Testis (tissue), 3 donors: ENCODE data around the gene PPP1R15A. TPM values are rescaled to one million over a fixed set of nuclear protein-coding genes. Genes with fewer than 3 reads are reported as not detected.
A peak's percentile ranks its signal among the peaks of the same experiment; 100 is the strongest.
"Not testable (repeated sequence)": the region's sequence is repeated elsewhere in the genome, so short reads cannot be mapped to it uniquely, and the experiment has no call there.

Source experiments
- DNase-seq: peaks from one replicate; pipeline ENCODE4 v3.0.0-alpha.2; 2019
- H3K27ac ChIP-seq, 2 donors: fragments of 200-600 bp; sonication (generic); one replicate each; pipeline ENCODE4 v1.5.1; 2019
- H3K27me3 ChIP-seq: fragments of 200-600 bp; sonication (generic); one replicate; pipeline ENCODE4 v1.5.1; 2019
- H3K36me3 ChIP-seq: fragments of 200-600 bp; sonication (generic); one replicate; pipeline ENCODE4 v1.5.1; 2017; ENCODE audit warnings: low read depth; ENCODE audit errors: missing control alignments
- H3K4me1 ChIP-seq: fragments of 200-600 bp; sonication (generic); one replicate; pipeline ENCODE4 v1.5.1; 2019
- H3K4me3 ChIP-seq, 2 donors: fragments of 200-600 bp; sonication (generic); one replicate each; pipeline ENCODE4 v1.5.1; 2017 to 2019
- H3K9me3 ChIP-seq: fragments of 200-600 bp; sonication (generic); one replicate; pipeline ENCODE4 v1.5.1; 2017
- POLR2A ChIP-seq: fragments of 450-650 bp; IDR thresholded peaks from one replicate; pipeline ENCODE4 v1.6.1; 2017; ENCODE audit warnings: antibody characterized with exemption, mild to moderate bottlenecking, moderate library complexity
- WGBS, 2 donors: methylation state at CpG; one replicate each; pipeline ENCODE4 v1.1.5; 2018; 5-methylcytosine and 5-hydroxymethylcytosine counted together
- intact Hi-C: fragments of 100-400 bp; cut with DNase I; formaldehyde crosslinking; loops from one replicate; pipeline ENCODE4 v1.15.1; 2023; ENCODE audit warnings: low total_unique reads
- polyA plus RNA-seq: library from polyadenylated mRNA; stranded (reverse); fragments of 350-450 nt; fragmentation: Illumina TruSeq; extraction: RNeasy Lipid Tissue Mini Kit (QIAGEN cat#74804); gene quantifications from one replicate; pipeline ENCODE4 v1.2.3, GENCODE V29; 2014; ENCODE audit warnings: low read depth, low replicate concordance; ENCODE audit not compliant: insufficient read depth
- total RNA-seq, 2 donors: library from RNA; depleted of rRNA; stranded (reverse); fragments of >200 nt; gene quantifications; one replicate each; pipeline ENCODE4 v1.2.3, GENCODE V29; 2016
- TF ChIP-seq, protein P1 (sequence below), 3 experiments: fragments of 450-650 bp in 2 of 3; fragments of 200-600 bp in 1 of 3; sonication (generic) in 1 of 3; IDR thresholded peaks; one replicate each; pipeline ENCODE4 v1.5.1; 2016 to 2019; ENCODE audit warnings: antibody characterized with exemption in 3 of 3, mild to moderate bottlenecking in 2 of 3, moderate library complexity in 1 of 3

PPP1R15A gene
- total and polyA plus RNA-seq, 3 donors from 2014 or later: 37.2 to 48.3 (median 40.9) TPM

- DNase-seq: no peak
- no peak for TF ChIP-seq POLR2A
- TF ChIP-seq, protein P1, sequence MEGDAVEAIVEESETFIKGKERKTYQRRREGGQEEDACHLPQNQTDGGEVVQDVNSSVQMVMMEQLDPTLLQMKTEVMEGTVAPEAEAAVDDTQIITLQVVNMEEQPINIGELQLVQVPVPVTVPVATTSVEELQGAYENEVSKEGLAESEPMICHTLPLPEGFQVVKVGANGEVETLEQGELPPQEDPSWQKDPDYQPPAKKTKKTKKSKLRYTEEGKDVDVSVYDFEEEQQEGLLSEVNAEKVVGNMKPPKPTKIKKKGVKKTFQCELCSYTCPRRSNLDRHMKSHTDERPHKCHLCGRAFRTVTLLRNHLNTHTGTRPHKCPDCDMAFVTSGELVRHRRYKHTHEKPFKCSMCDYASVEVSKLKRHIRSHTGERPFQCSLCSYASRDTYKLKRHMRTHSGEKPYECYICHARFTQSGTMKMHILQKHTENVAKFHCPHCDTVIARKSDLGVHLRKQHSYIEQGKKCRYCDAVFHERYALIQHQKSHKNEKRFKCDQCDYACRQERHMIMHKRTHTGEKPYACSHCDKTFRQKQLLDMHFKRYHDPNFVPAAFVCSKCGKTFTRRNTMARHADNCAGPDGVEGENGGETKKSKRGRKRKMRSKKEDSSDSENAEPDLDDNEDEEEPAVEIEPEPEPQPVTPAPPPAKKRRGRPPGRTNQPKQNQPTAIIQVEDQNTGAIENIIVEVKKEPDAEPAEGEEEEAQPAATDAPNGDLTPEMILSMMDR (IDR thresholded peaks at IDR 0.05): no peak
- H3K27ac ChIP-seq: no peak overlapping the region
- H3K27me3 ChIP-seq: no peaks in the 10 kb centered on the region
- intact Hi-C loops: no loop called here
- no peak overlapping the region for H3K4me3 ChIP-seq
- H3K9me3 ChIP-seq: no peaks in the 10 kb centered on the region
- H3K36me3 ChIP-seq: no peaks in the 10 kb centered on the region
- 88 to 93% methylated on average over 5 to 9 of the region's 9 CpGs for WGBS, 2 donors
- H3K4me1 ChIP-seq: no peaks in the 10 kb centered on the region
Observed at GRCh38 chr19:48913114-48913889, 41.1 kb downstream of the PPP1R15A start.

GRCh38 chr19:48914181-48914580 lies 42.0 kb downstream of the PPP1R15A start:
- WGBS, 2 donors: 94 to 97% methylated on average over 8 of the region's 8 CpGs
- no peaks in the 10 kb centered on the region for H3K27me3 ChIP-seq
- no peaks in the 10 kb centered on the region for H3K36me3 ChIP-seq
- H3K27ac ChIP-seq: no peak overlapping the region
- TF ChIP-seq, protein P1 (IDR thresholded peaks at IDR 0.05): no peak
- TF ChIP-seq POLR2A: no peak
- no peak for DNase-seq
- H3K4me1 ChIP-seq: no peaks in the 10 kb centered on the region
- H3K9me3 ChIP-seq: no peaks in the 10 kb centered on the region
- no peak overlapping the region for H3K4me3 ChIP-seq
- intact Hi-C loops: no loop called here

- WGBS, 2 donors: 80 to 91% methylated on average over 8 of the region's 8 CpGs
- Histone ChIP-seq H3K27me3 (no peaks in the 10 kb centered on the region), H3K9me3 (no peaks in the 10 kb centered on the region), H3K27ac (no peak overlapping the region), H3K4me3 (no peak overlapping the region), H3K4me1 (no peaks in the 10 kb centered on the region), H3K36me3 (no peaks in the 10 kb centered on the region)
- DNase-seq: no peak
- intact Hi-C loops: no loop called here
- TF ChIP-seq POLR2A: no peak
- TF ChIP-seq, protein P1 (IDR thresholded peaks at IDR 0.05): no peak
Observed at GRCh38 chr19:48915757-48916156, 43.5 kb downstream of the PPP1R15A start.

DNA sequence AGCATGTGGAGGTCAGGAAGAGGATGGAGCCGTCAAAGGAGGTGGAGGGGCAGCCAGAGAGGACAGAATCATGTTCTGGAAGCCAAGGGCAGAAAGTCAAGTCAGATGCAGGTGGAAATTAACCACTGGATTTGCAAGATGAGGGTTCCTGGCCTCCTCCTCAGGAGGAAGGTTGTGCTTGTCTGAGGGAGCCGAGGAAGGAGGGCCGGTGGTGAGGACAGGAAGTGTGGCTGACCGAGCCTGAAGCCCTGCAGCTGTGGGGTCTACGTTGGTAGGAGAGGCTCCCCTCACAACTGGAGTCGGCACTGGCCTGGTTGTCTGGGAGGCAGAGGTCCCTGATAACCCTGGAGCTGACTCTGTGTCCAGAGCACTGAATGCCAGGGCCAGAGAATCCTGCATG lies 45.9 kb downstream of the PPP1R15A start:
- Histone ChIP-seq H3K4me3 (peak overlapping the region in 1 of 2 donors; percentile 4), H3K27ac (no peak overlapping the region), H3K27me3 (no peaks in the 10 kb centered on the region), H3K36me3 (no peaks in the 10 kb centered on the region), H3K4me1 (no peaks in the 10 kb centered on the region), H3K9me3 (no peaks in the 10 kb centered on the region)
- WGBS, 2 donors: 40 to 72% methylated on average over 4 to 6 of the region's 6 CpGs
- DNase-seq: no peak
- intact Hi-C loops: no loop called here
- TF ChIP-seq, protein P1 (IDR thresholded peaks at IDR 0.05): no peak
- TF ChIP-seq POLR2A: no peak

DNA sequence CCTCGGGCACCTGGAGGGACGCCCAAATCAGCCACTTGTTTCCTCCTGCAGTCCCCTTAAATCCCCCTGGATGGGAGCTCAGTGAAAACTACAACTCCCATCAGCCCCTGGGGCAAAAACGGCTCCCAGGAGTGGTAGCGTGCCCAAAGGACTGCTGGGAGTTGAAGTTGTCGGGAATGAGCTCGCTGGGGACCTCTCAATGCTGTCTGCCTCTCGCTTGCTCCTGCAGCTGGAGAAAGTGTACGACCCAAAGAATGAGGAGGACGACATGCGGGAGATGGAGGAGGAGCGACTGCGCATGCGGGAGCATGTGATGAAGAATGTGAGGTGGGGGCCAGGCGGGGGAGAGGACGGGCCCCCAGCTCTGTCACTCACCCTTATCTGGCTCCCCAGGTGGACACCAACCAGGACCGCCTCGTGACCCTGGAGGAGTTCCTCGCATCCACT lies 46.6 kb downstream of the PPP1R15A start:
- H3K27ac ChIP-seq: no peak overlapping the region
- peak; percentile 75 for DNase-seq
- H3K9me3 ChIP-seq: no peaks in the 10 kb centered on the region
- H3K4me3 ChIP-seq: peak overlapping the region; percentile 4 to 7
- H3K4me1 ChIP-seq: no peaks in the 10 kb centered on the region
- TF ChIP-seq POLR2A: no peak
- TF ChIP-seq, protein P1 (IDR thresholded peaks at IDR 0.05): no peak
- intact Hi-C loops: no loop called here
- no peaks in the 10 kb centered on the region for H3K27me3 ChIP-seq
- no peaks in the 10 kb centered on the region for H3K36me3 ChIP-seq
- WGBS, 2 donors: 64 to 78% methylated on average over 16 to 18 of the region's 18 CpGs

DNA sequence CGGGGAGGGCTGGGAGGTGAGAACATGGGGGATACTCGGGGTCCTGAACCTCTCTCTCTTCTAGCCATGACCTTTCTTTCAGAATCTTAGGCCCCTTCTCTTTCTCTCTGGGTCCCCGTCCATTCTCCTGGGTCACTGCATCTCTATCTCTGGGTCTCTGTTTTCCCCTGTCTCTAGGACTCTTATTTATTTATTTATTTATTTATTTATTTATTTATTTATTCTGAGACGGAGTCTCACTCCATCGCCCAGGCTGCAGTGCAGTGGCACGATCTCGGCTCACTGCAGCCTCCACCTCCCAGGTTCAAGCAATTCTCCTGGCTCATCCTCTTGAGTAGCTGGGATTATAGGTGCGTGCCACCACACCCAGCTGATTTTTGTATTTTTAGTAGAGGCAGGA lies 47.0 kb downstream of the PPP1R15A start:
- not testable (repeated sequence) for H3K36me3 ChIP-seq

More for the DNA sequence above, 47.0 kb downstream of the PPP1R15A start:
- H3K9me3 ChIP-seq, intact Hi-C loops, H3K27me3 ChIP-seq, H3K4me1 ChIP-seq, DNase-seq, H3K27ac ChIP-seq: not testable (repeated sequence)
- 60 to 80% methylated on average over 7 to 8 of the region's 8 CpGs for WGBS, 2 donors
- peak overlapping the region; percentile 4 to 7 for H3K4me3 ChIP-seq
